GM21737 (cell line): ENCODE data around the gene SMARCB1.
A peak's percentile ranks its signal among the peaks of the same experiment; 100 is the strongest.

Experiments used
- ATAC-seq: cut with Tn5 transposase; IDR thresholded peaks from one replicate; pipeline ENCODE4 v1.9.1; 2021; ENCODE audit warnings: mild to moderate bottlenecking, moderate library complexity; ENCODE audit not compliant: unreplicated experiment

Gene SMARCB1

GRCh38 chr22:23760056-23760455 lies 26.7 kb upstream of the SMARCB1 start:
- no peak for ATAC-seq

GRCh38 chr22:23762842-23763578 lies 23.8 kb upstream of the SMARCB1 start, which contains the start of gene C22orf15:
C22orf15 (plus strand) TSS chr22:23762990; CDS start chr22:23763307, 317 bp downstream.
- ATAC-seq = no peak

GRCh38 chr22:23763579-23763945 lies 23.2 kb upstream of the SMARCB1 start:
- no peak for ATAC-seq

GRCh38 chr22:23763954-23764353 lies 22.8 kb upstream of the SMARCB1 start:
- ATAC-seq = no peak

- no peak for ATAC-seq
Measured at GRCh38 chr22:23764899-23765881, 21.6 kb upstream of the SMARCB1 start.

GRCh38 chr22:23767303-23767672 lies 19.5 kb upstream of the SMARCB1 start:
- no peak for ATAC-seq

GRCh38 chr22:23767673-23768548 lies 18.9 kb upstream of the SMARCB1 start, which contains the start of gene CHCHD10:
CHCHD10 (minus strand) TSS chr22:23767972; CDS start chr22:23767874, 98 bp downstream.
- ATAC-seq = peak; percentile 54

- no peak for ATAC-seq
Measured at GRCh38 chr22:23769321-23769965, 17.3 kb upstream of the SMARCB1 start.

- ATAC-seq = no peak
Measured at GRCh38 chr22:23772315-23772648, 14.5 kb upstream of the SMARCB1 start.

GRCh38 chr22:23772649-23773473 lies 13.9 kb upstream of the SMARCB1 start, which contains the start of gene MMP11:
MMP11 (plus strand) TSS chr22:23772849; CDS start chr22:23772871, 22 bp downstream.
- ATAC-seq = no peak

- no peak for ATAC-seq
Measured at GRCh38 chr22:23773483-23774113, 13.2 kb upstream of the SMARCB1 start.

- ATAC-seq = no peak
Measured at GRCh38 chr22:23774114-23774921, 12.4 kb upstream of the SMARCB1 start.

GRCh38 chr22:23774922-23775436 lies 11.8 kb upstream of the SMARCB1 start:
- ATAC-seq = no peak

- ATAC-seq = no peak
Measured at GRCh38 chr22:23775779-23776375, 10.9 kb upstream of the SMARCB1 start.

- no peak for ATAC-seq
Measured at GRCh38 chr22:23777776-23778576, 8.8 kb upstream of the SMARCB1 start.

GRCh38 chr22:23778577-23778900 lies 8.2 kb upstream of the SMARCB1 start:
- ATAC-seq = no peak

- no peak for ATAC-seq
Measured at GRCh38 chr22:23779083-23779482, 7.7 kb upstream of the SMARCB1 start.
